NCI-H345 treated with DMSO at 0.1 percent for 48 hours (cell line): Measurements from ENCODE around the gene GSTT4.
"Not testable (repeated sequence)": the region's sequence is repeated elsewhere in the genome, so short reads cannot be mapped to it uniquely, and the experiment has no call there.

Experiments used
- DNase-seq: peaks from one replicate; lab custom pipeline; 2025; ENCODE audit not compliant: unreplicated experiment; lab: John Stamatoyannopoulos, UW

Gene GSTT4

DNA sequence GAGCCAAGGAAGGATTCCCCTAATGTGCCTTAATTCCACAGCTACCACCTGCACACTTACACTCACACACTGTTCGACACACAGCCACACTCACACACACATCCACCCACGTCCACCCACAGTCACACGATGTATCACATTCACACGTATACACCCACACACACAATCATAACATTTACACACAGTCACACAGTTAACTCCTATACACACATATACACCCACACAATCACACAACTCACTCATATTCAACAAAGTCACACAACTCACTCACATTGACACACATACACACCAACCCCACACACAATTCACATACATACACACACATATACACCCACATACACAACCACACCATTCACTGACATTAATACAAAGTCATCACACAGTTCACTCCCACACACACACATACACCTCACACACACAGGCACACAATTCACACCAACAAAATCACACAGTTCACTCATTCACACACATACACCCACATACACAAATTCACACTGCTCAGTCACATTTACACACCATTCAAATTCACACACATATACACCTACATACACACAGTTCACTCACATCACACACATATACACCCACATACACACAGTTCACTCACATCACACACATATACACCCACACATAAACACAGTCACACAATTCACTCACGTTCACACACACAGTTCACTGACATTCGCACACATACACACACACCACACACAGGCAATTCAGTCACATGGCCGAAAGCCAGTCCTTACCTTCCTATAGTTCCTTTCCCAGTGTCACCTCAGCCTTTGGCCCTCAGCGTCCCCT, 50.9 kb downstream of the GSTT4 start:
- DNase-seq: not testable (repeated sequence)

DNA sequence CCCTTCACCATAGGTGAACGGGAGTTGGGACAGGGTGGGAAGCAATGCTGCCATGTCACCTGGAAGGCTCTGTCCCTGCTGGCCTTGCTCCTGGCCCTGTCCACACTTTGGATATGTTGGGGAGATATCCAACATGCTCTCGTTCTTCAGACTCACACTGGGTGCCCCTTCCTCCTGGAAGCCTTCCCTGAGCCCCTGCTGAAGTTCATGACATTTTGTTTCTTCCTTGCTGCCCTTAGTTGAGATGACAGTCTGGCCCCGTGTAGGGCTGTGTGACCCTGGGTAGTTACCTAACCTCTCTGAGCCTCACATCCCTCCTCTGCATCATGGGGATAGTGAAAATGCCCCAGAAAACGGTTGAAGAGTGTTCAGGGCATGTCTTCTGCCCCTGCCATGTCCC, 51.8 kb downstream of the GSTT4 start:
- DNase-seq: not testable (repeated sequence)

DNA sequence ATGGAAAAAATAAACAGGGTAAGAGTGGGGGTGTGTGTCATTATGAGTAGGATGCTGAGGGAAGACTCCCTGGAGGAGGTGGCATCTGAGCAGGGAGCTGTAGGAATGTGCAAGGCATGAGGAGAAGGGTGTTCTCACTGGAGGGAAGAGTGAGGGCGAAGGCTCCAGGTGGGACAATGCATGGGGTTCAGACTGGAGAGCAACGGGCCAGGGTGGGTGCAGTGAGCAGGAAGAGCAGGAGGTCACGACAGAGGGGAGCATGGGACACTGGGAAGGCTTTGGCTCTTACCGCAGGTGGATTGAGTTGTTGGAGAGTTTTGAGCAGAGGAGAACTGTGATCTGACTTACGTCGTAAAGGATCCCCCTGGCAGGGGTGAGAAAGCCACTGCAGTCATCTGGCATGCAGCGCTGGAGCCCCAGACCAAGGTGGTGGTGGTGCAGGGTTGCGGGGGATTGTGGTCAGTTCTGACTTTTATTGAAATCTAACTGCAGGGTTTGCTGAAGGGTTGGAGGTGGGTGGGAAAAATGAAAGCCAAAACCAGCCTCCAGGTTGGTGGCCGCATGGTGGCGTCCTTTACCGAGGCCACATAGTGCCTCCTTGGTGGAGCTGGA, 52.4 kb downstream of the GSTT4 start:
- DNase-seq: not testable (repeated sequence)

DNA sequence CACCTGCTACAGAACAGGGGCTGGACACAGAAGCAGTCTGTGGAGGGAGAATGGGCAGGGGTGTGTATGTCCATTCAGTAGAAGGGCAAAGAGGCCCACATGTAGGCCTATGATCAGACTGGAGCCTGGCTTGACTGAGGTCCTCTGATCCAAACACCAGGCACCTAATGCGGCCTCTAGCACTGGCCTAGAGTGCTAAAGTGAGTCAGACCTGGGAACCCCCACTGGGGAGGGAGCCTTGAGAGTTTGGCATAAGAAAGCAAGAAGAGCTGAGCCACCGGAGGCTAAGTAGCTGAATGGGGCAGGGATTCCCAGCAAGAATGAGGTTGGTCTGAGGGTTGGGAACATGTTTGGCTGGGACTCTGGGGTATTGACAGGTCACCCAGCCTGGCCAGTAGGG, 53.9 kb downstream of the GSTT4 start:
- DNase-seq: not testable (repeated sequence)

DNA sequence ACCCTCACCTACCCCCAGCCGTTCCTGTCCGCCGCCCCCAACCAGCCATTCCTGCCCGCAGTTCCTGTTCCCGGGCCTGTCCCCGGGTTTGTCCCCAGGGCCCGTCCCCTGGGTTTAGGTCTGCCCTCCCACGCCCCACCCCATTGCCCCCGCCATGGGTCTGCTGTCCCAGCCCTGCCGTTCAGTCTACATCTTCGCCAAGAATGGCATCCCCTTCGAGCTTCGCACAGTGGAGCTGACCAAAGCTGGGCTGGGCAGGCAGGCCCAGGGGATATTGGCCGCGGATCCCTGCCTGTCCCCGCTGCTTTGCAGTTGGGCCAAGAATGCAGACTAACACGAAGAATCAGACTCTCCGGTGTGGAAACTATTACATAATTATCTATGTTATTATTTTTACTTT, 55.5 kb downstream of the GSTT4 start:
- not testable (repeated sequence) for DNase-seq
